IPS-18a (cell line): Measurements from ENCODE around the gene FBXL13.
"Not testable (repeated sequence)": the region's sequence is repeated elsewhere in the genome, so short reads cannot be mapped to it uniquely, and the experiment has no call there.

Experiments used
- H3K27ac ChIP-seq: one replicate; pipeline ENCODE4 v1.5.1; 2013; ENCODE audit warnings: low read length
- H3K27me3 ChIP-seq: one replicate; pipeline ENCODE4 v1.6.1; 2013; ENCODE audit warnings: mild to moderate bottlenecking, low read length; ENCODE audit not compliant: control insufficient read depth, insufficient read depth
- H3K36me3 ChIP-seq: one replicate; pipeline ENCODE4 v1.6.1; 2013; ENCODE audit warnings: low read depth, low read length; ENCODE audit not compliant: control insufficient read depth
- H3K4me1 ChIP-seq: one replicate; pipeline ENCODE4 v1.6.1; 2013; ENCODE audit warnings: low read depth, low read length; ENCODE audit not compliant: control insufficient read depth
- H3K4me3 ChIP-seq: one replicate; pipeline ENCODE4 v1.5.1; 2013; ENCODE audit warnings: low read length
- H3K9ac ChIP-seq: one replicate; pipeline ENCODE4 v1.6.1; 2013; ENCODE audit warnings: mild to moderate bottlenecking, low read length, moderate library complexity
- H3K9me3 ChIP-seq: one replicate; pipeline ENCODE4 v1.6.1; 2013; ENCODE audit warnings: low read depth, low read length; ENCODE audit not compliant: control insufficient read depth

The FBXL13 gene

GRCh38 chr7:102821994-102822747 is 252.4 kb downstream of the FBXL13 start:
- H3K4me1 ChIP-seq: no peaks in the 10 kb centered on the region
- H3K9me3 ChIP-seq: no peaks in the 10 kb centered on the region
- H3K36me3 ChIP-seq: no peaks in the 10 kb centered on the region
- H3K4me3 ChIP-seq: no peak overlapping the region
- no peak overlapping the region for H3K9ac ChIP-seq
- no peak overlapping the region for H3K27ac ChIP-seq
- H3K27me3 ChIP-seq: no peaks in the 10 kb centered on the region

GRCh38 chr7:102819151-102819550 is 255.4 kb downstream of the FBXL13 start:
- Histone ChIP-seq H3K4me3 (no peak overlapping the region), H3K9ac (no peak overlapping the region), H3K27me3 (no peaks in the 10 kb centered on the region), H3K27ac (no peak overlapping the region), H3K9me3 (no peaks in the 10 kb centered on the region), H3K4me1 (no peaks in the 10 kb centered on the region), H3K36me3 (no peaks in the 10 kb centered on the region)

DNA sequence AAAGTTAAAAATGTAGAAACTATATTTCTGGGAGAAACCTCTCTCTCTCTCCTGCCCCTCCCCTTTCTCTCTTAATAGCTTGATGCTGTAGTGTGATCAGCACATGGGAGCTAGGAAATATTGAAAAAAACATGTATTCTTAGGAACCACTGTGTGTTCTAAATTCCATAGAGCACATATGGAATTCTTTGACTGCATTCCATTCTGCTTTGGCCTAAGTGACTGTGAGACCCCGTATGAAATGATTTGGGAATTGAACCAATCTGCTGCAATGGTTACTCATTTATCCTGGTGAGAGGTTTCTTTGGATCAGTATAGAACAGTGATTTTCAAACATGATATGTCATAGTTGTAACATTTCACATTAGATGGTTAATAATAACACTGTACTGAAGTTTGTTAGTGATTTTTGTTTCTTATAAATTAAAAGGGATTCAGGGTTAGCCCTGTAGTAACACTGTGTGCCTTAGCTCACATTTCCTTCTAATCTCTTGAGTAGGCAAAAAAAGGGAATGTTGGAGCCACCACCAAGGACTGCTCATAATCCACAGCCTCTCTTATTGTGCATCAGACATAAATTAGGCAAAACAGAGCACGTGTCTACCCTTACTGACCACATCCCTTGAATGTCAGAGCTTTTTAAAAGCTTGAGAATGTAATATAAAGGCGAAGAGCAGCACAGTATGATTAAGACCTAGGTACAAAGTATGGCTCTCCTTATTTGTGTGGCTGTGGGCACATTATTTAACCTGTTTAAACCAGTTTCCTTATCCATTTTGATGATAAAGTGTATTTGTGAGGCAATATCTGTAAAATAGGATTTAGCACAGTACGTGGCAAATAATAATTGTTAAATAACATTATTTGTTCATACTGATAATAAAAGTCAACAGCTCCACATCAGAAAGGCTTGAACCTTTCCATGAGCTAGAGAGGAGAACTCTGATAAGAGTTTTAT is 256.7 kb downstream of the FBXL13 start:
- H3K9me3 ChIP-seq: no peaks in the 10 kb centered on the region
- H3K36me3 ChIP-seq: no peaks in the 10 kb centered on the region
- no peaks in the 10 kb centered on the region for H3K4me1 ChIP-seq

DNA sequence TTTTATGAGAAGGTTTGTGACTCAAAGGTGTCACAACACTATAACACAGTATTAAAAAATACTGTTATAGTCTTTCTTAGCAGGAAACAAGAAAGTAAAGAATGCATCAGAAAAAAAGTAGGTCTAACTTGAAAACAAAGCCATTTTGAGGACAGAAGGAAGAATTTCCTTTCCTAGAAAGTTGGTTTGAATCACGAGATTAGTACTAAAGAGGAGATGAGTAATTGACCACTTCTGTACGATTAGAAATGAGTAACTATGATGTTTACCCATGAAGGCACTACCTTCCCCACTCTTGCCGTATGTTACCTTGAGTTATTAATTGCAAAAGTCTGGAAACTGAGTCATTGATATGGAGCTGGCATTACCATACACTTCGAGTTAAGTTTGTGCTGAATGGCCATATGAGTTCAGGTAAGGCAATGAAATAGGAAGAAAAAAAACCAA is 260.5 kb downstream of the FBXL13 start:
- no peak overlapping the region for H3K4me3 ChIP-seq
- H3K27ac ChIP-seq: no peak overlapping the region
- no peaks in the 10 kb centered on the region for H3K27me3 ChIP-seq
- H3K9ac ChIP-seq: no peak overlapping the region
- H3K36me3 ChIP-seq: no peaks in the 10 kb centered on the region
- H3K9me3 ChIP-seq: no peaks in the 10 kb centered on the region
- H3K4me1 ChIP-seq: no peaks in the 10 kb centered on the region

More for the DNA sequence above, 256.7 kb downstream of the FBXL13 start:
- H3K4me3 ChIP-seq: no peak overlapping the region
- no peak overlapping the region for H3K27ac ChIP-seq
- H3K27me3 ChIP-seq: no peaks in the 10 kb centered on the region
- H3K9ac ChIP-seq: no peak overlapping the region

DNA sequence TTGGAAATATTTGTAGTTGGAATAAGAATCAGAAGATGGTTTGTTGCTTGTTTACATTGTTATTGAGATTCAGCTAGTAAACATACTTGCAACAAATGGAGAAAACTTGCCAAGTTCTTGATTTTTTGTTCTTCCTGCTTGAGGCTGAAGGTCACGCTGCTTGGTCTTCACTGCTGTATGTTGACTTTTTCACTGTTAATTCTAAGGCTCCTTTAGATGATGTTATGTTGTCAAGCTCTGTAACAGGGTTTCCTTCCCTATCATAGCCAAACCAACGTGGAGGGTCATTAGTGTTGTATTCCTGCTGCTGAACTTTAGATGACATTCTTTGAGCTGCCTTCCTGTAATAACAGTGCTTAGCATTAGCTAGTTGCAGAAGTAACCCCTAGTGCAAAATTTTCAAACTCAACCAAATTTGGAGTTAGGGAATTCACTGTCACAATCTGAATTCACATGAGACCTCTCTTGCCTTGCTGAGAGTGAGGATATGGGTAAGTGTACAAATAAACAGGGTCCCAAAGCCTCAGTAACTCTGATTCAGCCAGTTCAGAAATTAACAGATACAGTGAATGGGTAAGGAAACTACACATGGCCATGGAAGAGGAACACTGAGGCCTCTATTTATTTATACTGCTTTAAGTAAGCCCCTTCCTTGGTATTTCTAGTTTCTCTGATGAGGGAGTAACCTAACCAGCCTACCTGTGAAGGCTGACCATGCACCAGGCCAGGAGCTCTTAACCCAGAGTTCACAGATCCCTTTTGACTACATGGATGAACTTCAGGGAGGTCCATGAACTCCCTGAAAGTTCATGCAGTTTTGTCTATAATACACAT is 261.2 kb downstream of the FBXL13 start:
- Histone ChIP-seq H3K27me3 (no peaks in the 10 kb centered on the region), H3K27ac (no peak overlapping the region), H3K4me3 (no peak overlapping the region), H3K9me3 (no peaks in the 10 kb centered on the region), H3K36me3 (no peaks in the 10 kb centered on the region), H3K4me1 (no peaks in the 10 kb centered on the region), H3K9ac (no peak overlapping the region)

DNA sequence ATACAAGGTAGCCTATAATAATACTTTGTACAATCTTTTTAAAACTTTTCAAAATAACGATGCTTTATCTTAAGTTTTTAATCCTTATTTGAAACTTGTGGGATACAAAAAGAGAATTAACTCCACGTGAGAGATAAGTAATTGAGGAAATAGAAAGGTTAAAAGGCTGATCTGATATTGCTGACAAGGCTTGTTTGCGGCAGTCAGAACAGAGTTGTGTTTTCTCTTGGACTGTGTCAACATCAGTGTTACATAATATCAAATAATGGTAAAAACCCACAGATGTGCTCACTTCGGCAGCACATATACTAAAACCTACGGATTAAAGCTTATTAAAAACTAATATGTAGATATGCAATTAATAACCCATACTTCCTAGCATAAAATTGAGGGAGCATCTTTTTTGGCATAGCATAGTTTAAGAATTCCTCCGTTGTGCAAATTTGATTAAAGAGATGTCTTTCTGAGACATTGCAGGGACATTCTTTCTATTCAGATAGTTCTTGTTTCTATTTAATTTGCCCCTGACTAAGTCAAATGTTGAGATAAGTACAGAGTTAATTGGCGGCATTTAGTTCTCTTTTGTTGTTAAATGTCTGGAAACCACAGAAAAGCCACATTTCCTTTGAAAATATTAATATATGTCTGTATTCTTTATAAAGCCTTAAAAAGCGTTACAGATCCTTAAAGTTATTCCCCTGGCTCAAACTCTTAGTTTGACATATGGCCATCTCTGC is 262.5 kb downstream of the FBXL13 start:
- Histone ChIP-seq H3K4me1 (no peaks in the 10 kb centered on the region), H3K36me3 (no peaks in the 10 kb centered on the region)

DNA sequence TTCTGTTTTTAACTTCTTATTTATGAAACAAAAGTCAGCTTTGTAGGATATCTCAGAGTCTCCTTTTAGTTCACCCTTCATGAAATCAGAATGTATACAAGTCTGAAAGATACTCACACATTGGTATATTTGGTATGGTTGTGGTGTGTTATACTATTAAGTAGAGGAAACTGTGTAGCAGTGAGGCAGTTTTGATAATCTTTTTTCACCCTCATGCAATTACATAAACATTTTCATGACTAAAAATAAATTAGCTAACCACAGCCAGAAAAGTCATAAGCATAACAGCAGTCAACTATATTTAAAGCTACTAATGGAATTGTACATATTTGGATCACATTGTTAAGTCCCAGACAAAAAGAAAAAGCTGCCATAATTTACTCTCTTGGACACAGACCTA is 263.7 kb downstream of the FBXL13 start:
- Histone ChIP-seq H3K4me1 (no peaks in the 10 kb centered on the region), H3K36me3 (no peaks in the 10 kb centered on the region), H3K27ac (no peak overlapping the region), H3K27me3 (no peaks in the 10 kb centered on the region), H3K4me3 (no peak overlapping the region), H3K9me3 (no peaks in the 10 kb centered on the region), H3K9ac (no peak overlapping the region)

More for the DNA sequence above, 262.5 kb downstream of the FBXL13 start:
- Histone ChIP-seq H3K9ac (no peak overlapping the region), H3K27ac (no peak overlapping the region), H3K27me3 (no peaks in the 10 kb centered on the region), H3K4me3 (no peak overlapping the region), H3K9me3 (no peaks in the 10 kb centered on the region)

DNA sequence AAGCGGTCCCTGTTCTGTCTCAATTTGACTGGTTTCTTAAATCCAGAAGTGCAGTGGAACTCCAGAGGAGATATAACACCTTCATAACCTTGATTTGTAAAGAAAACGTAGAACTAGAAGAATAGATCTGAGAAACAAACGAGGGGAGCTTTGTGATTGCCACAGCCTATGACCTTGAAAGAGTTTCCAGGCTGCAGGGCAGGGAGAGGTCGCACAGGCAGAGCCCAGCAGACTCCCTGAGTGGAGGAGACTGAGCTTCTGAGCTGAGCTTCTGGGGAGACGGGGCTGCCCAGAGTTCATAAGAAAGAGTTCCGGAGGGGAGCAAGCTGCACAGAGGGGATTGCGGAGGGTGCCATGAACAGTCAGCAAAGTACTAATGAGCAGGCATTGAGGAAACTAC is 268.0 kb downstream of the FBXL13 start:
- H3K4me3 ChIP-seq: no peak overlapping the region
- H3K4me1 ChIP-seq: no peaks in the 10 kb centered on the region
- no peaks in the 10 kb centered on the region for H3K9me3 ChIP-seq
- H3K36me3 ChIP-seq: no peaks in the 10 kb centered on the region
- no peak overlapping the region for H3K27ac ChIP-seq
- no peak overlapping the region for H3K9ac ChIP-seq
- no peaks in the 10 kb centered on the region for H3K27me3 ChIP-seq

- H3K4me3 ChIP-seq, H3K4me1 ChIP-seq, H3K27me3 ChIP-seq, H3K9me3 ChIP-seq, H3K27ac ChIP-seq, H3K9ac ChIP-seq, H3K36me3 ChIP-seq: not testable (repeated sequence)
These were observed 278.5 kb downstream of the FBXL13 start for GRCh38 chr7:102795987-102796595.

DNA sequence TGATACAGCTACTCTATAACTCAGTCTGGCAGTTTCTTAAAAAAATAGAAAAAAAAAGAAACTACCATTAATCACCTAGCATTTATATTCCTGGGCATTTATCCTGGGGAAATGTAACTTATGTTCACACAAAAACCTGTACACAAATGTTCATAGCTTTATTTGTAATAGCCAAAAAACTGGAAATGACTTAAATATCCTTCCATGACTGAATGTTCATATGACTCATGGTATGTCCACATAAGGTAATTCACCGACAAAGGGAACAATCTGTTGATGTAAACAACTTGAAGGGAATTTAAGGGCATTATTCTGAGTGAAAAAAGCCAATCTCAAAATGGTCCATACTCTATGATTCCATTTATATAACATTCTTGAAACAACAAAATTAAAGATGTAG is 280.0 kb downstream of the FBXL13 start:
- H3K27me3 ChIP-seq, H3K4me1 ChIP-seq, H3K4me3 ChIP-seq, H3K27ac ChIP-seq, H3K9ac ChIP-seq, H3K9me3 ChIP-seq, H3K36me3 ChIP-seq: not testable (repeated sequence)
